ENCODE measurements around the gene TSPEAR.
A peak's percentile ranks its signal among the peaks of the same experiment; 100 is the strongest.
"Not testable (repeated sequence)": the region's sequence is repeated elsewhere in the genome, so short reads cannot be mapped to it uniquely, and the experiment has no call there.

The TSPEAR gene

DNA sequence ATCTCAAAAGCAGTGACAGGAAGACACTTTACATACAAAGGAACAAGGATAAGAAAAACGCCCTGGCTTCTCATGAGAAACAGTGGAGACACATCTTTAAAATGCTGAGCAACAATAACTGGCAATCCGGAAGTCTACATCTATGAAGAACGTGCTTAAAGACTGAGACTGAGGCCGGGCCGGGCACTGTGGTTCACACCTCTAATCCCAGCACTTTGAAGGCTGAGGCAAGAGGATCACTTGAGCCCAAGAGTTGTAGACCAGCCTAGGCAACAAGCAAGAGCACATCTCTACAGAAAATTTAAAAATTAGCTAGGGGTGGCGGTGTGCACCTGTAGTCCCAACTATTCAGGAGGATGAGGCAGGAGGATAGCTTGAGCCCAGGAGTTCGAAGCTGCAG is 27.3 kb downstream of the TSPEAR start:
- DNase-seq (ENCODE audit: low read depth) = no peak

DNA sequence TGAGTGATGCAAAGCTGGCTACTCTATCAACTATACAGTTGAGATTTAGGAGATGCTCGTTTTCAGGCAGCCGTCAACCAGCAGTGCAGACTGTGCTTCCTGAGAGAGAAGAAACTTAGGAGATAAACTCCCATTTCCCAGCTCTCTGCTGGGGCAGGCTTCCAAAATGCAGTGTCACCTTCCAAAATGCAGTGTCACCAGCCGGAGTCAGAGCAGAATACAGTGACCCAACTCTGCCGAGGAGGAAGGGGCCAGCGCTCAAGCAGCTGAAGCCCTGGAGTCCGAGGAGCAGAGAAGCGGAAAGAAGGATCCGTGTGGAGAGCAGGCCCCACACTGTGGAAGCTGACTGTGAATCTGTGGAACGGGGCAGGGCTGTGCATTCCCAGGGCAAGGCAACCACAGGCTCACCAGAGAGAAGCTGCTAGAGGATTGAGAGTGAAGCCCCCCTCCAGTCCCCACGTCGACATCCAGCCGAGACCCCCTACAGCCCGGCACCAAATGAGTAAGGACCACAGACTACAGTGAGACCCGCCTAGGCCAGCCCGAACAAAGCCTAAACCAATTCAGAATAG is 28.7 kb downstream of the TSPEAR start:
- no peak for DNase-seq (ENCODE audit: low read depth)

DNA sequence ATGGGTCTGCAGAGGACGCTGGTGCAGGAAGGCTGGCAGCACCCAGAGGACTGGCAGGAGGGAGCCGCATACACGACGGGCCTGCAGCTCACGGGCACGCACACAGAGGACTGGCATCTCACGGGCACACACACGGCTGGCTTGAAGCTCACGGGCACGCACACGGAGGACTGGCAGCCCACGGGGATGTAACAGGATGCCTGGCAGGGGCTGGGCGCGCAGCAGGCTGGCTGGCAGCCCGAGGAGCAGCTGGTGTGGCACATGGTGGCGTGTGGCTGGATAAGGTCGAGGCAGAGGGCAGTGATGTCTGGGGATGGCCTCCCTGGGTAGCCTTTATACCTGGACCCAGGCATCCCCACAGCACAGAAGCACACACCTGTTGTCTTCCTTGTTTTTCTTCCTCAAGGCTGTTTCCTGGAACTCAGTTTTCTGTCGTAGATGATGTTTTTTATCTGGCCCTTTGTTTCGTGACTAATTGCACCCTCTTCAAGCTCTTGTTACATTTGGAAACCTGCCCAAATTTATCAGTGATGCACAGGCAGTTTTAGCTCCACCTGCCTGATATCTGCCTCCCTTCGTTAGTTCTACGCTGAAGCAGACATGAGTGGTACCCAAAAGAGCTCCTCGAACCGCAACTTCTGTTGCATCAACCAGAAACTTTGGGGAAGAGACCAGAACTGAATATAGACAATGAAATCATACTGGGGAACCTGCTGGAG is 29.4 kb downstream of the TSPEAR start, which contains the start of gene KRTAP12-1:
Gene KRTAP12-1, minus strand, starts transcription at position 303 of the 719 bp plus-strand sequence. Its CDS starts 40 bp downstream, at position 263.
- no peak for DNase-seq (ENCODE audit: low read depth)

DNA sequence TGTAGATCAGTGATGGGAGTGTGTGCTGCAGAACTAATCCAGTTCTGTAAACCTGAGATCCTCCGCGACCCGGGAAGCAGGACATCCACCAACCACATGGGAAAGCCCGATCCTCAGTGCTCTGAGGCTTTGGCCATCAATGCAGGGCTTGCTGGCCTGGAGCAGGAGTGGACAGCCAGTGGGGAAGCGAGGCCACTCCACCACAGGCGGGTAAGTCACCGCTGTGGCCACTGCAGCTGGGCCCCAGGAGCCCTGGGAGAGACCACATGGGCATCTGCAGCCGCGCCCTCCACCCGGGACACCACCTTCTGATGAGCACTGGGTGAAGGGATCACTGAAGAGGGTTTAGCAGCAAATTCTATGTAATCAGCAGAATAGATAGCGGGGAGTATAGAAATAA is 30.2 kb downstream of the TSPEAR start:
- DNase-seq (ENCODE audit: low read depth) = no peak

DNA sequence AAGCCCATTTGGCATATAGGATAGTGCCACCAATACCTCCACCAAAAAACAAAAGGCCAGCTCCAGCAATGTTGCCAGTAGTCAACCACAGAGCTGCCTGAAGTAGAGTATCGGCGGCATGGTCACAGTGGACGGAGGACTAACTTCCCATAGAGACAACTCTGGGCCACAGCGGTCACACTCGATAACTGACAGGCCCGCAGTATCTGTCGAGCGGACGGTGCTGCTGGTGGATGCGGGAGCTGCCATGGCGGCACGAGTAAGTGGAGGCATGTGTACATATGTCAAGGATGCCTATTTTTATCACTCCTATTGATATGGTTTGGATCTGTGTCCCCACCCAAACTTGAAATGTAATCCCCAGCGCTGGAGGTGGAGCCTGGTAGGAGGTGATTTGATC is 33.5 kb downstream of the TSPEAR start:
- DNase-seq (ENCODE audit: low read depth) = no peak

DNA sequence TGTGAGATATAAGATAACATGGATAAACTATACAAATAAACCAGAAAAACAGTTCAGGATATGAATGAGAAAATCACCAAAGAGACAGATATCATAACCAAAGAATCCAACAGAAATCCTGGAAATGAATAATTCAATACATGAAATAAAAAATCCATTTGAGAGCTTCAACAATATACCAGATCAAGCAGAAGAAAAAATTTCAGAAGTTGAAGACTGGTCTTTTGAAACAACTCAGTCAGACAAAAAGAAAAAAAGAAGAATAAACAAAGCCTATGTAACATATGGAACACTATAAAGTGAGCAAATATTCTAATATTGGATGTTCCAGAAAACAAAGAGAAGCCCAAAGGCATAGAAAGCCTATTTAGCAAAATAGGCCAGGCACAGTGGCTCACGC is 39.5 kb downstream of the TSPEAR start:
- DNase-seq (ENCODE audit: low read depth) = no peak

DNA sequence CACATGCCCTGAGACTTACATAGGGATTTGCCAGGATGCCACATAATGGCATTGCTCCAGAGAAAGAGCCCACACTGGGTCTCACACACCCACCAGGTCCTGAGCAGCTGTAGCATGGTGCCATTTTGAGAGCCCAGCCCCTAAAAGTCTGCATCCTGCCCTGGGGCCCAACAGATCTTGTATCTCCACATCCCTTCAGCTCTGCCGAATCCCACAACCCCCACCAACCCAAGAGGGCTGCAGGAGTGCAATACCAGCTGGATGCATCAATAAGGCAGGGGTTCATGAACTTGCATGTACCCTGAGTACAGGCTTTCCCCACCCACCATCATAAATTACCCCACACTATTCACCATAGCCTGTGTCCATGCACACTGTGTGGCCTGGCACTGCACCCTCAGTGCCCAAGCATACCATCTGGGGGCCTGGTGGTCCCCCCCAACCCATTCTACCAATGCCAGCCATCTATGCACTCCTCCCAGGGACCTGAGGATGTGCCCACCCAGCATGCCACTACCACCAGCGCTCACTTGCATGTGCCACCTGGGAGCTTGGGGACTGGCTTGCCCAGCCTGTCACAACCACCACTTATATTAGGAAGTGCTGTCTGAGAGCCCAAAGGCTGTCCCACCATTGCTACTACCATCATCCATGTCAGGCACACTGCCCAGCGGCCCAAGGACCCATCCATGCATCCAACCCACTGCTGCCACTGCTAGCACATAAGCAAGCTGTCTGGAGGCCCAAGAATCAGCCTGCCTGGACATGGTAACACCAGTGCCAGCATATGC is 40.5 kb downstream of the TSPEAR start:
- DNase-seq (ENCODE audit: low read depth) = no peak

DNA sequence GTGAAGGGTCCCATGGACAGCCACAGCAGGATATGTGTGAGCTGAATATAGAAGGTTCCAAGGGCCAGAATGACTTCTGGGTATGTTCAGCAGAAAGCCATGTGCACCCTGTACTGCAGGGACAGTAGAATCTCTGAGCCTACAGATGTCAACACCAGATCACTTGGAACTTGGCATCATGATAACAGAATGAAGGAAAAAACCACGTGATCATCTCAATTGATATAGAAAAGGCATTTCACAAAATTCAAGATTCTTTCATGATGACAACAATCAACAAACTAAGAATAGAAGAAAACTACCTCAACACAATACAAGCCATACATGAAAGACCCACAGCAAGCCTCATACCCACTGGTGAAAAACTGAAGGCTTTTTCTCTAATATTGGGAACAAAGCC is 43.8 kb downstream of the TSPEAR start:
- DNase-seq (ENCODE audit: low read depth) = no peak

DNA sequence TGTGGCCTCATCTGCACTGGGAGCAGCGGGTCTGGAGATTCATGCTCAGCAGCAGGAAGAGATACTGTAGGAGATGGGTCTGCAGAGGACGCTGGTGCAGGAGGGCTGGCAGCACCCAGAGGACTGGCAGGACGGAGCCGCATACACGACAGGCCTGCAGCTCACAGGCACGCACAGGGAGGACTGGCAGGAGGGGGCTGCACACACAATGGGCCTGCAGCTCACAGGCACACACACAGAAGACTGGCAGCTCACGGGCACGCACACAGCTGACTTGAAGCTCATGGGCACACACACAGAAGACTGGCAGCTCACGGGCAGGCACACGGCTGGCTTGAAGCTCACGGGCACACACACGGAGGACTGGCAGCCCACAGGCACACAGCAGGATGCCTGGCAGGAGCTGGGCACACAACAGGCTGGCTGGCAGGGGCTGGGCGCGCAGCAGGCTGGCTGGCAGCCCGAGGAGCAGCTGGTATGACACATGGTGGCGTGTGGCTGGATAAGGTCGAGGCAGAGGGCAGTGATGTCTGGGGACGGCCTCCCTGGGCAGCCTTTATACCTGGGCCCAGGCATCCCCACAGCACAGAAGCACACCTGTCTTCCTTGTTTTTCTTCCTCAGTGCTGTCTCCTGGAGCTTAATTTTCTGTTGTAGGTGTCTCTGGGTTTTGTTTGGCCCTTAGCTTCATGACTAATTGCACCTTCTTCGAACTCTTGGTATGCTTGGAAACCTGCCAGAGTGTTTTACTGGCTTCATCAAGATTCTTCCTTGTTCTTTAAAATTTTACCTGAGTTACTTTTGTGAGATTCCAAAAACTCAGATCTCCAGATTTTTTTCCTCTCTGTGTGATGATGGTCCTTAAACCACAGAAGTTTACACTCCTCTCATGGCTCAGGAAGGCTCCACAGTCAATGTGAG is 44.7 kb downstream of the TSPEAR start, which contains the start of gene KRTAP12-2:
Gene KRTAP12-2, minus strand, starts transcription at position 527 of the 920 bp plus-strand sequence. Its CDS starts 41 bp downstream, at position 486.
- no peak for DNase-seq (ENCODE audit: low read depth)

DNA sequence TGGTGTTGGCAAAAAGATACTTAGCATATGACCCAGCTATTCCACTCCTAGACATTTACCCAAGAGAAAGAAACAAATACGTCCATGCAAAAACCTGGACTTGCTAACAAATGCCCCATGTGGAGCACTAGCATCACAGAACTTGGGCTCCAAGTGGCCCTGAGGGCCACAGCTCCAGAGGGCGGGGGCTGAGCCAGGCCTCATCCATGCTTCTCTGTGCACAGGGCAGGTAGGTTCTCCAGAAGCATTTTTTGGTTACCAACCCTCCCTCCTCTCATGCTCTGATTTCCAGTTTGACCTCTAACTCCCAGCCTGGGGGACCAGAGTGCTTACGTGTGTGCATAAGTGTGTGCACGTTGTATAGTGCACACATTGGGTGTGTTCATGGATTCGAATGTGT is 46.7 kb downstream of the TSPEAR start:
- DNase-seq (ENCODE audit: low read depth) = no peak

DNA sequence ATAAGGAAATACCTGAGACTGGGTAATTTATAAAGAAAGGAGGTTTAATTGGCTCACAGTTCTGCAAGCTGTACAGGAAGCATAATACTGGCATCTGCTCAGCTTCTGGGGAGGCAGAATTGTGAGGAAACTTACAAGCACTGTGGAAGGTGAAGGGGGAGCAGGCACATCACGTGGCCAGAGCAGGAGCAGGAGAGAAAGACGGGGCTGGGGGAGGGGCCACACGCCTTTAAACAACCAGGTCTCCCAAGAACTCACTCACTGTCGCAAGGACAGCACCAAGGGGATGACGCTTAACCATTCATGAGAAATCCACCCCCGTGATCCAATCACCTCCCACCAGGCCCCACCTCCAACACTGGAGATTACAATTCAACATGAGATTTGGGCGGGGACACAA is 49.8 kb downstream of the TSPEAR start:
- DNase-seq (ENCODE audit: low read depth) = not testable (repeated sequence)

DNA sequence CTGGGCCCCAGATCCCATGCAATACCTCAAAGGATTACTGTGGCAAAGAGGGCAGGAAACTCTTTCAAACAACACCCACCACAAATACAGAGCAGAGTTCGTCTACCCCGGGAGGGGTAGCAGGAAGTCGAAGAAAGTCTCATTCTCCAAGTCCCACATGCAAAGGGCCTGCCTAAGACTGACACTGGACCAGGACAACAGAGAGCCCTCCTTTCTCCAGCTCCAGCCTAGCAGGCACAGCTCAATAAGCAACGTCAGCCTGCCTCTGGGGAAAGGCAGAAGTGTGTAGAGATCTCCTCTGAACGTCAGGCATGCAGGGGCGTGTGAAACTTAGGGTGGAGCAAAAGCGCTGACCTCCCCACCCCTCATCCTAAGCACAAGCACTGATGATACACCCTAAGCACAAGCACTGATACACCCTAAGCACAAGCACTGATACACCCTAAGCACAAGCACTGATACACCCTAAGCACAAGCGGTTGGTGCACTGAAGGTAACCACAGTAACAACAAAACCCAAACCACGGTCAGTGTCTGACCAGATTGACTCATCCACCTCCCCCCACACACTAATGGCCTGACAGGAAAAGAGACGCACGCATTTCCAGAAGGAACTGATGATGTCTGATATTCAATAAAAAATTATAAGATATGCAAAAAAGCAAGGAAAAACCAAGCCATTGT is 52.3 kb downstream of the TSPEAR start:
- DNase-seq (ENCODE audit: low read depth) = no peak

DNA sequence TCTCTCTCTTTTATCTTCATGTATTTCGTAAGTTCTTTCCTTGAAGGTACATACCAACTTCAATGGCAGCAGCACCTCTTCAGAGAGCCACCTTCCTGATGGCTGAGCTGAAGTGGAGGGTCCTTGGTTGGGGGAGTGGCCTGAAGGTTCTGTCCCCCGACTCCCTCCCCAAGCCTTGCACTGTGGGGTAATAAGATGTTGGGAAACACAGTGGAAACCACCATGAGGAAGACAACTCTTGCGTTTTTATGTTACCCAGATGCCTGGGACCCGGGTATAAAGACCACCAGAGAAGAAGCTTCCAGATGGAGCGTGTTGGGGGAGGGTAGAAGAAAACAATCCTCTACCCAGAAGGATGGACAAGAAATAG is 52.8 kb downstream of the TSPEAR start:
- no peak for DNase-seq (ENCODE audit: low read depth)

DNA sequence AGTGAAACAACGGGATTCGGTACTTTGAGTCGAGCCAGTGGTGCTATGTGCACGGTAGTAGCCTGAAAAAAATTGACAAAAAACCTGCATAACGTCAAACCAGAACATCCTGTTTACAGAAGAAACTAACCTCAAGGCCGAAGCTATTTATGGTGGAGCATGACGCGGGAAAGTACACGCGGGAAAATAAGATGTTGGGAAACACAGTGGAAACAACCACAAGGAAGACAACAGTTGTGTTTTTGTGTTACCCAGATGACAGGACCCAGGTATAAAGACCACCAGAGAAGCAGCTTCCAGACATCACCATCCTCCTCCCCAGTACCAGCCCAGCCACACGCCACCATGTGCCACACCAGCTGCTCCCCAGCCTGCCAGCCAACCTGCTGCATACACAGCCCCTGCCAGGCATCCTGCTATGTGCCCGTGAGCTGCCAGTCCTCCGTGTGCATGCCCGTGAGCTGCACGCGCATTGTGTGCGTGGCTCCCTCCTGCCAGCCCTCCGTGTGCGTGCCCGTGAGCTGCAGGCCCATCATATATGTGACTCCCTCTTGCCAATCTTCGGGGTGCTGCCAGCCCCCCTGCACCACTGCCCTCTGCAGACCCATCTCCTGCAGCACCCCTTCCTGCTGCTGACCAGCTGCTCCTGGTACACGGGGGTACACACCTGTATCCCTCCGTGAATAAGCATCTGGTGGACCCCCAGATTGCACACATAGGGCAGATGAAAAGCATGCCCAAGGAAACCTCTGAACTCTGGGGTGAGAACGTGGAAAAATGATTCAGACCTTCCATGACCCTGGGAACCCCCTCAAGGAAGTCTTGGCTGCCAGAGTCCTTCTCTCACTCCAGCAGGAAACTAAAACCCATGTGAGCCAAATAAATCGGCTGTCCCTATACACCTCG is 53.5 kb downstream of the TSPEAR start, which contains the start of gene KRTAP12-3:
Gene KRTAP12-3, plus strand, starts transcription at position 298 of the 906 bp plus-strand sequence. Its CDS starts 48 bp downstream, at position 346.
- DNase-seq (ENCODE audit: low read depth) = no peak

DNA sequence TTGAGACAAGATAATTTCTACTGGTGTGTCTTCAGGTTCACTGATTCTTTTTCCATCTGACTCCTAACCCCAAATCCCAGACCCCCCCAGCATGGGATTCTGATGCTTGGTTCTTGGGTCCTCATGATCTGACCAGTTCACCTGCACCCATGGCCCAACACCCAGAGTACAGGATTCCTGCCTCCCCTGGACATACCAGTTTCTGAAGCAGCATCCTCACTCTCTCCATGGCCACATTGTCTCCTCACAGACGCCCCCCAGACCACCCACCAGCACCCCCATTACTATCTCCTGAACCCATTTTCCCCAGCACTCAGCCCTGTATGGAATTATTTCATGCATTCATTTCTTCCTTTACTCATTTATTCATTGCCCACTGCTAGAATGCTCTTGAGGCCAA is 54.5 kb downstream of the TSPEAR start:
- DNase-seq (ENCODE audit: low read depth) = no peak

DNA sequence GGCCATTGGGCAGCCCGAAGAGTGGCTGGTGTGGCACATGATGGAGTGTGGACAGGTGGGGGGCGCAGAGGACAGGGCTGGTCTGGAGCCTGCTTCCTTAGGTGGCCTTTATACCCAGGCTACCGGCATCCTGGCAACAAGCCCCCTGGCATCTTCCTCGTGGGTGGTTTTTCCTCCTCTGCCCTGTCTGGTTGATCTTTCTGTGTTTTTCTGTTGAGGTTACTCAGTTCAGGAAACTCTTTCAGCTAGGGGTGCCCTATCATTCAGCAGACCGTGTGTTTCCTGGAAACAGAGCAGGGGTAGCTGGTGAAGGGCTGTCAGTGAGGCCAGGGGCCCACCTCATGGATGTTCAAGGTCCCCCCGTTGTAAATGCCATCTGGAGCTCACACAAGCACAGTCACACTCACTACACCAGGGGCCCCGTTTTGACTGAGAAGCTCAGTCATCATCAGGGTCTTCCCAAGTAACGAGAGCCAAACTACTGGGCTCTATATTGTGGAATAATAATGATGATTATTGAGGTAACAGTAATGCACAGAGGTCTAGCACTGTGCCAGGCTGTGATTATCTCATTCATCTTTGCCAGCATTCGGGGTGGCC is 56.7 kb downstream of the TSPEAR start, which contains the start of gene KRTAP12-4:
Gene KRTAP12-4, minus strand, starts transcription at position 84 of the 600 bp plus-strand sequence. Its CDS starts 45 bp downstream, at position 39.
- DNase-seq (ENCODE audit: low read depth) = no peak

DNA sequence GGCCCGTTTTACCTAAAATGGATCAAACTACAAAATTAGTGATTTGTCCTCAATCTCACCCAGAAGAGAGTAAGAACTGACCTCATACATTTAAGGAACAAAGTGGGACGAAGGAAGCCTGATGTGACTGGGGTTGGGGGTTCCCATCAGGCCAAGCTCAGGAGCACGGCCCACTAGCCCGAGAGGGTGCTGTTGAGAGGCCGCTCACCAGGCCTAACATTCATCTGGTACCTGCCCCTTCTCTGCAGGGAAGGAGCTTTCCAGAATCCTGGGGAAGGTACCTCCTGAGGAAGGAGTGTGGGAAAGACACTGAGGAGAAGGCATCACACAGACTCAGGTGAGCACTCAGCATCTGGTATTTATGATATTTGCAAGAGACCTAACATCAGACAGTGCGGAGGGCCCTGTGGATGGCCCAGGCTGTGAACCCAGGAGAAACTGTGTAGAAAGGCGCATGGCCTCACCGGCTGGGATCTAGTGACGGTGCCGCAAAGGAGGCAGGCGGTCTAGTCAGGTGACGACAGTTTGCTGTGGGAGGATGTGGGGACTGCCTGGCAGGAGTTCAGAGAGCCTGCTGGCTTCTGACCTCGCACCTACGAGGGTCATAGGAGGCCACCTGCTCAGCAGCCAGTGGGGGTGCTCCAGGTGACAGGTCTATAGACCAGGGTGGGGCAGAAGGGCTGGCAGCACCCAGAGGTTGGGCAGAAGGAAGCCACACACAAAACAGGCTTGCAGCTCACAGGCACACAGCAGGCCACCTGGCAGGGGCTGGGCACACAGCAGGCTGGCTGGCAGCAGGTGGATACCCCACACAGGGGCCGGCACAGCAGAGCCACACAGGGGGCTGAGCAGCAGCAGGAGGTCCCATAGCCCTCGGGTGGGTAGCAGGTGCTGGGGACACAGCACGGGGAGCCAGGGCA is 57.5 kb downstream of the TSPEAR start:
- peak; percentile 17 for DNase-seq (ENCODE audit: low read depth)

DNA sequence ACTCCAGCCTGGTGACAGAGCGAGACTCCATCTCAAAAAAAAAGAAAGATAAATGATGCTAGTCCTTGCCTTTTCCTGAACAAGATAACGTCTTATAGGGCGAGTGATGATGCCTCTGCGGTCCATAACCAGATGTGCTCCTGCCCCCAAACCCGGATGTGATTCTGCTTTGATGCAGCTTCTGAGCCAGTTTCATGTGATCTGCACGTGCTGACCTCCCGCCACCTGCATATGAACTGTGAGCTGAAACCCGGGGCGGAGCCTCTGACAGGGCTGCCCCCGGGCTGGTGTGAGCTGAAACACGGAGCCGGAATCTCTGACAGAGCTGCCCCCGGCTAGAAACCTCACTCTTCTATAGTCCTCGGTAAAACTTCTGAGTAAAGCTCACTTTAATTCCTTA is 58.2 kb downstream of the TSPEAR start:
- no peak for DNase-seq (ENCODE audit: low read depth)
